SK-N-SH (cell line): ENCODE data around the gene CELF4. TPM values are rescaled to one million over a fixed set of nuclear protein-coding genes. Genes with fewer than 3 reads are reported as not detected.

Experiments
- CTCF ChIA-PET: fragments of 300-600, 350-600 bp; formaldehyde crosslinking; extraction: SDS; loops from one replicate; lab custom pipeline; 2021; lab: Yijun Ruan, JAX
- POLR2A ChIA-PET: fragments of 350-600 bp; sonication (Branson Sonifier 250); formaldehyde crosslinking; extraction: SDS; loops from one replicate; lab custom pipeline; 2020; ENCODE audit warnings: antibody characterized with exemption, inconsistent platforms; lab: Yijun Ruan, JAX
- DNase-seq: peaks from one replicate; pipeline ENCODE4 v3.0.0; 2012
- H2AFZ ChIP-seq: fragments of 200-600 bp; sonication (generic); 2 replicates; pipeline ENCODE4 v1.8.1; 2016; ENCODE audit warnings: antibody characterized with exemption, mild to moderate bottlenecking, low read depth
- H3F3A ChIP-seq: fragments of 200-600 bp; sonication (generic); replicated peaks from 2 replicates; pipeline ENCODE3; 2016; ENCODE audit warnings: antibody characterized with exemption, mild to moderate bottlenecking; ENCODE audit not compliant: insufficient read depth
- H3K27ac ChIP-seq, 2 experiments: fragments of 200-500 bp in 1 of 2; fragments of 200-600 bp in 1 of 2; sonication (Bioruptor generic) in 1 of 2; sonication (generic), shearing (Covaris generic) in 1 of 2; 2 replicates each; pipeline versions ENCODE4 v1.5.1 to v1.6.1; 2014 to 2016; ENCODE audit warnings: low read depth in 2 of 2, inconsistent platforms in 1 of 2, low read length in 1 of 2, mild to moderate bottlenecking in 1 of 2, mixed read lengths in 1 of 2
- H3K27me3 ChIP-seq: fragments of 200-600 bp; sonication (generic), shearing (Covaris generic); 2 replicates; pipeline ENCODE4 v1.6.1; 2016; ENCODE audit warnings: mixed run types; ENCODE audit not compliant: insufficient read depth
- H3K36me3 ChIP-seq, 2 experiments: fragments of 200-500 bp in 1 of 2; fragments of 200-600 bp in 1 of 2; sonication (Bioruptor generic) in 1 of 2; sonication (generic) in 1 of 2; replicated peaks in 1 of 2; 2 replicates each; pipeline versions ENCODE3 to v1.5.1; 2014 to 2016; ENCODE audit warnings: low read length in 1 of 2, mild to moderate bottlenecking in 1 of 2; ENCODE audit not compliant: insufficient read depth in 2 of 2, control insufficient read depth in 1 of 2
- H3K4me1 ChIP-seq, 2 experiments: fragments of 200-500 bp in 1 of 2; fragments of 200-600 bp in 1 of 2; sonication (Bioruptor generic) in 1 of 2; sonication (generic), shearing (Covaris generic) in 1 of 2; 2 replicates each; pipeline versions ENCODE4 v1.5.1 to v1.6.1; 2014 to 2016; ENCODE audit warnings: low read depth in 1 of 2, low read length in 1 of 2, mixed run types in 1 of 2; ENCODE audit not compliant: insufficient read depth in 2 of 2, control insufficient read depth in 1 of 2
- H3K4me2 ChIP-seq: fragments of 200-600 bp; sonication (generic), shearing (Covaris generic); 2 replicates; pipeline ENCODE4 v1.6.1; 2017; ENCODE audit warnings: mixed run types
- H3K4me3 ChIP-seq, 2 experiments: fragments of 200-500 bp in 1 of 2; fragments of 200-600 bp in 1 of 2; sonication (Bioruptor generic) in 1 of 2; sonication (generic), shearing (Covaris generic) in 1 of 2; 2 replicates each; pipeline versions ENCODE4 v1.5.1 to v1.8.1; 2014 to 2016; ENCODE audit warnings: low read depth in 2 of 2, inconsistent platforms in 1 of 2, low read length in 1 of 2, mild to moderate bottlenecking in 1 of 2, mixed read lengths in 1 of 2, moderate library complexity in 1 of 2
- H3K79me2 ChIP-seq: fragments of 200-600 bp; sonication (generic); 2 replicates; pipeline ENCODE4 v1.8.1; 2017; ENCODE audit warnings: mild to moderate bottlenecking; ENCODE audit not compliant: insufficient read depth
- H3K9ac ChIP-seq: fragments of 200-600 bp; sonication (generic); 2 replicates; pipeline ENCODE4 v1.6.1; 2017; ENCODE audit warnings: mixed run types
- H3K9me2 ChIP-seq: fragments of 200-600 bp; sonication (generic); 2 replicates; pipeline ENCODE4 v1.6.1; 2017; ENCODE audit warnings: mixed run types
- H3K9me3 ChIP-seq: fragments of 200-600 bp; sonication (generic); 2 replicates; pipeline ENCODE4 v1.6.1; 2017; ENCODE audit warnings: mixed run types, mild to moderate bottlenecking, moderate library complexity
- H4K20me1 ChIP-seq: fragments of 200-600 bp; sonication (generic); 2 replicates; pipeline ENCODE4 v1.6.1; 2017; ENCODE audit warnings: mild to moderate bottlenecking, mixed run types; ENCODE audit not compliant: insufficient read depth
- ELF1 ChIP-seq: IDR thresholded peaks from 2 replicates; pipeline ENCODE4 v1.4.0; 2012
- FOSL2 ChIP-seq: IDR thresholded peaks from 2 replicates; pipeline ENCODE4 v1.4.0; 2012; ENCODE audit warnings: low read depth, mild to moderate bottlenecking, moderate library complexity, borderline replicate concordance
- FOXJ3 ChIP-seq: sonication (generic); formaldehyde crosslinking; IDR thresholded peaks from 2 replicates; pipeline ENCODE4 v1.5.1; 2020; ENCODE audit warnings: mild to moderate bottlenecking, missing genetic modification reagents
- FOXM1 ChIP-seq: IDR thresholded peaks from 2 replicates; pipeline ENCODE4 v1.4.0; 2012; ENCODE audit warnings: low read depth, mild to moderate bottlenecking
- GABPA ChIP-seq: IDR thresholded peaks from 2 replicates; pipeline ENCODE4 v1.4.0; 2012; ENCODE audit warnings: low read depth, mild to moderate bottlenecking
- GATA2 ChIP-seq: sonication (generic); formaldehyde crosslinking; IDR thresholded peaks from 2 replicates; pipeline ENCODE4 v1.5.0; 2020; ENCODE audit warnings: mild to moderate bottlenecking, missing genetic modification reagents
- JUND ChIP-seq: IDR thresholded peaks from 2 replicates; pipeline ENCODE4 v1.4.0; 2012
- MAX ChIP-seq: IDR thresholded peaks from 2 replicates; pipeline ENCODE4 v1.4.0; 2012; ENCODE audit warnings: low read depth
- MXI1 ChIP-seq: IDR thresholded peaks from 2 replicates; pipeline ENCODE4 v1.6.1; 2012; ENCODE audit warnings: mild to moderate bottlenecking, low read depth, low read length, improper control_type of control experiment
- NFIC ChIP-seq: IDR thresholded peaks from 2 replicates; pipeline ENCODE4 v1.4.0; 2012; ENCODE audit warnings: borderline replicate concordance
- NRF1 ChIP-seq: IDR thresholded peaks from 2 replicates; pipeline ENCODE4 v1.6.1; 2012; ENCODE audit warnings: low read depth, mild to moderate bottlenecking, low read length
- RCOR1 ChIP-seq: fragments of 150-350 bp; IDR thresholded peaks from 2 replicates; pipeline ENCODE4 v1.6.1; 2017; ENCODE audit warnings: antibody characterized with exemption, low read length
- RXRA ChIP-seq: IDR thresholded peaks from 2 replicates; pipeline ENCODE4 v1.4.0; 2012; ENCODE audit warnings: low read depth, mild to moderate bottlenecking, borderline replicate concordance
- SIN3A ChIP-seq: IDR thresholded peaks from 2 replicates; pipeline ENCODE4 v1.6.1; 2012; ENCODE audit warnings: low read depth, mild to moderate bottlenecking, low read length, moderate library complexity, borderline replicate concordance
- SMC3 ChIP-seq: IDR thresholded peaks from 2 replicates; pipeline ENCODE4 v1.6.1; 2012; ENCODE audit warnings: low read depth, low read length, improper control_type of control experiment
- TAF1 ChIP-seq: IDR thresholded peaks from 2 replicates; pipeline ENCODE4 v1.6.1; 2012; ENCODE audit warnings: low read depth, mild to moderate bottlenecking, low read length, moderate library complexity, borderline replicate concordance
- TEAD4 ChIP-seq: IDR thresholded peaks from 2 replicates; pipeline ENCODE4 v1.4.0; 2012; ENCODE audit warnings: mild to moderate bottlenecking, borderline replicate concordance; ENCODE audit not compliant: insufficient read depth
- YY1 ChIP-seq: IDR thresholded peaks from 2 replicates; pipeline ENCODE4 v1.4.0; 2012; ENCODE audit warnings: low read depth, mild to moderate bottlenecking
- WGBS: methylation state at CpG from one replicate; pipeline ENCODE4 v1.1.6; 2017; ENCODE audit warnings: low lambda C conversion rate; 5-methylcytosine and 5-hydroxymethylcytosine counted together
- polyA plus RNA-seq, 3 experiments: library from polyadenylated mRNA; depleted of rRNA; stranded (reverse); fragments of >200 nt; gene quantifications; 2 replicates each; pipeline ENCODE4 v1.2.3, GENCODE V29; 2012
- TF ChIP-seq, protein P1 (sequence below): fragments of 150-350 bp; IDR thresholded peaks from 2 replicates; pipeline ENCODE4 v1.6.1; 2017; ENCODE audit warnings: antibody characterized with exemption, low read length, low read depth, borderline replicate concordance
- TF ChIP-seq, protein P2 (sequence below): IDR thresholded peaks from 2 replicates; pipeline ENCODE4; 2012

Gene CELF4
- polyA plus RNA-seq, 1 of the 3 experiments (the other 2 are of a cell fraction) = 0.26 TPM

GRCh38 chr18:37539236-37539635, 26.4 kb downstream of the CELF4 start:
- no peaks in the 10 kb centered on the region for H3K9me2 ChIP-seq
- TF ChIP-seq FOXM1 (no peak), JUND (no peak), MXI1 (no peak), SIN3A (no peak), RXRA (no peak), FOXJ3 (CRISPR knock-in tag) (no peak), FOSL2 (no peak), TAF1 (no peak), ELF1 (no peak), MAX (no peak), NFIC (no peak), NRF1 (no peak), SMC3 (no peak), GABPA (no peak)
- TF ChIP-seq, protein P1, sequence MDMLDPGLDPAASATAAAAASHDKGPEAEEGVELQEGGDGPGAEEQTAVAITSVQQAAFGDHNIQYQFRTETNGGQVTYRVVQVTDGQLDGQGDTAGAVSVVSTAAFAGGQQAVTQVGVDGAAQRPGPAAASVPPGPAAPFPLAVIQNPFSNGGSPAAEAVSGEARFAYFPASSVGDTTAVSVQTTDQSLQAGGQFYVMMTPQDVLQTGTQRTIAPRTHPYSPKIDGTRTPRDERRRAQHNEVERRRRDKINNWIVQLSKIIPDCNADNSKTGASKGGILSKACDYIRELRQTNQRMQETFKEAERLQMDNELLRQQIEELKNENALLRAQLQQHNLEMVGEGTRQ = no peak
- TF ChIP-seq, protein P2, sequence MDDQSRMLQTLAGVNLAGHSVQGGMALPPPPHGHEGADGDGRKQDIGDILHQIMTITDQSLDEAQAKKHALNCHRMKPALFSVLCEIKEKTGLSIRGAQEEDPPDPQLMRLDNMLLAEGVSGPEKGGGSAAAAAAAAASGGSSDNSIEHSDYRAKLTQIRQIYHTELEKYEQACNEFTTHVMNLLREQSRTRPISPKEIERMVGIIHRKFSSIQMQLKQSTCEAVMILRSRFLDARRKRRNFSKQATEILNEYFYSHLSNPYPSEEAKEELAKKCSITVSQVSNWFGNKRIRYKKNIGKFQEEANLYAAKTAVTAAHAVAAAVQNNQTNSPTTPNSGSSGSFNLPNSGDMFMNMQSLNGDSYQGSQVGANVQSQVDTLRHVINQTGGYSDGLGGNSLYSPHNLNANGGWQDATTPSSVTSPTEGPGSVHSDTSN = no peak
- 81% methylated on average over 4 of the region's 4 CpGs for WGBS
- no peaks in the 10 kb centered on the region for H3K79me2 ChIP-seq
- no peak overlapping the region for H3K4me3 ChIP-seq
- no peaks in the 10 kb centered on the region for H3K27me3 ChIP-seq
- no peak overlapping the region for H3K9ac ChIP-seq
- no peaks in the 10 kb centered on the region for H4K20me1 ChIP-seq
- no peak overlapping the region for H2AFZ ChIP-seq
- H3K9me3 ChIP-seq = no peaks in the 10 kb centered on the region
- H3K4me2 ChIP-seq = no peak overlapping the region
- H3K27ac ChIP-seq = no peak overlapping the region
- no peaks in the 10 kb centered on the region for H3F3A ChIP-seq
- ChIA-PET CTCF (interaction anchor here (0.6 to 17.4 kb wide), 18 partner anchors 8 to 480 kb away, joined by 3 to 298 read pairs (median 6); no protein-coding TSS in a partner anchor), POLR2A (interaction anchor here (0.7 to 1.1 kb wide), 3 partner anchors 12 to 145 kb away, joined by 3 to 5 read pairs (median 3); no protein-coding TSS in a partner anchor)
- no peaks in the 10 kb centered on the region for H3K36me3 ChIP-seq
- DNase-seq = no peak
- peaks cover 0 to 41% of the 10 kb centered on the region in 2 experiments; a peak in 2 of 4 replicates for H3K4me1 ChIP-seq

DNA sequence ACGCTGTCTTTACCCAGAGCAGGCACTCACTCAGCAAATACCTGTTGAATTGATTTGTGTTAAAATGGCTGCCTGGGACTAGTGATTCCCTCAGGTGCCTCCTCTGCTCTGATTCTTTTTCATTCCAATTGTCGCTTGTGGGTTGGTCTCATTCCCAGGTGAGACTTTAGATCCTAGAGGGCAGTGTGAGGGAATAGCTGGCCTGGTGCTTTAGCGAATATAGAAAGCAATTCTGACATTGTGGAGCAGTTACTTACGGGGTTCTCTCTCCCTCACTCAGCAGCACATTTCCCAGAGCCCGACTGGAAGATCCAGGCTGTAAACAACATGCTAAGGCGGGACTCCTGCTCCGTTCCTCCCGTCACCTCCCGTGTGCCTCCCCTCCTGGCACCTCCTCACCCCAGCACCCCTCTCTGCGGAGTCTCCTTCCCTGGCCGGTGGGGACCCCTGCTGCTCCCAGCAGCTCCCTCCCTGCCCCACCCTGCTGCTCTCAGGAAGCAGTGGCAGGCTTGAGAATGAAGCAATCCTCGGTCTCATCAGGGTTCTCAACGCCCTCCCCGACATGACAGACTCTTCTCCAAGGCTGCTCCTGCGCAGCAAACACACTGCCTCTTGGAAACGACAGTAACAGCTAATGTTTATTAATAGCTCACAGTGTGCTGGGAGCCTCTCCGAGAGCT, 26.9 kb downstream of the CELF4 start:
- no peak for DNase-seq
- Histone ChIP-seq H3K4me3 (no peak overlapping the region), H3K36me3 (no peaks in the 10 kb centered on the region), H4K20me1 (no peaks in the 10 kb centered on the region), H2AFZ (no peak overlapping the region), H3K79me2 (no peaks in the 10 kb centered on the region), H3F3A (no peaks in the 10 kb centered on the region), H3K4me1 (peaks cover 0 to 46% of the 10 kb centered on the region in 2 experiments; a peak in 2 of 4 replicates), H3K9me3 (no peaks in the 10 kb centered on the region), H3K27ac (no peak overlapping the region), H3K4me2 (no peak overlapping the region), H3K9ac (no peak overlapping the region), H3K27me3 (no peaks in the 10 kb centered on the region), H3K9me2 (no peaks in the 10 kb centered on the region)
- CTCF ChIA-PET = interaction anchor here (0.6 to 17.4 kb wide), 25 partner anchors 9 to 479 kb away, joined by 3 to 298 read pairs (median 6); no protein-coding TSS in a partner anchor
- POLR2A ChIA-PET = interaction anchor here (0.7 to 1.1 kb wide), 3 partner anchors 13 to 145 kb away, joined by 3 to 5 read pairs (median 3); no protein-coding TSS in a partner anchor
- TF ChIP-seq YY1 (no peak), RCOR1 (no peak), FOXM1 (no peak), TEAD4 (no peak), RXRA (no peak), FOSL2 (no peak), JUND (no peak), ELF1 (no peak), SIN3A (no peak), MXI1 (no peak), GATA2 (CRISPR knock-in tag) (no peak)
- TF ChIP-seq, protein P1 = no peak
- WGBS = 40% methylated on average over 17 of the region's 17 CpGs
